Medulla oblongata (tissue), 1 donor: ENCODE measurements around the gene LARGE1.

Source experiments
- DNase-seq: peaks from one replicate; pipeline ENCODE4 v3.0.0-alpha.2; 2015; ENCODE audit errors: extremely low spot score

LARGE1 gene

GRCh38 chr22:33723915-33724314 lies 196.4 kb downstream of the LARGE1 start:
- DNase-seq: no peak

- no peak for DNase-seq
These were observed 197.5 kb downstream of the LARGE1 start for GRCh38 chr22:33722816-33723215.

- DNase-seq: no peak
These were observed 200.0 kb downstream of the LARGE1 start for GRCh38 chr22:33720166-33720878.

GRCh38 chr22:33717694-33718396 lies 202.4 kb downstream of the LARGE1 start:
- no peak for DNase-seq

- DNase-seq: no peak
These were observed 204.9 kb downstream of the LARGE1 start for GRCh38 chr22:33715237-33715985.

- no peak for DNase-seq
These were observed 209.9 kb downstream of the LARGE1 start for GRCh38 chr22:33710326-33710725.

- DNase-seq: no peak
These were observed 212.7 kb downstream of the LARGE1 start for GRCh38 chr22:33707581-33707980.

- DNase-seq: no peak
These were observed 214.2 kb downstream of the LARGE1 start for GRCh38 chr22:33706100-33706499.

- DNase-seq: no peak
These were observed 221.1 kb downstream of the LARGE1 start for GRCh38 chr22:33699176-33699575.

GRCh38 chr22:33697640-33698039 lies 222.6 kb downstream of the LARGE1 start:
- no peak for DNase-seq

- DNase-seq: no peak
These were observed 229.1 kb downstream of the LARGE1 start for GRCh38 chr22:33691057-33691630.

GRCh38 chr22:33688903-33689302 lies 231.4 kb downstream of the LARGE1 start:
- DNase-seq: no peak

- no peak for DNase-seq
These were observed 232.8 kb downstream of the LARGE1 start for GRCh38 chr22:33687464-33687863.

GRCh38 chr22:33684087-33684486 lies 236.2 kb downstream of the LARGE1 start:
- no peak for DNase-seq

GRCh38 chr22:33682927-33683326 lies 237.3 kb downstream of the LARGE1 start:
- DNase-seq: no peak

- no peak for DNase-seq
These were observed 239.6 kb downstream of the LARGE1 start for GRCh38 chr22:33680632-33681031.

- no peak for DNase-seq
These were observed 241.8 kb downstream of the LARGE1 start for GRCh38 chr22:33678523-33678922.

- DNase-seq: no peak
These were observed 242.7 kb downstream of the LARGE1 start for GRCh38 chr22:33677536-33677935.

- DNase-seq: no peak
These were observed 245.9 kb downstream of the LARGE1 start for GRCh38 chr22:33674357-33674756.

- no peak for DNase-seq
These were observed 250.5 kb downstream of the LARGE1 start for GRCh38 chr22:33669746-33670145.

GRCh38 chr22:33666961-33667619 lies 253.2 kb downstream of the LARGE1 start:
- no peak for DNase-seq
